Left ventricle myocardium inferior (tissue), 1 donor: ENCODE results near the gene EQTN. TPM values are rescaled to one million over a fixed set of nuclear protein-coding genes. Genes with fewer than 3 reads are reported as not detected.

Experiments used
- DNase-seq: peaks from one replicate; pipeline ENCODE4 v3.0.0-alpha.2; 2020
- H3K27ac ChIP-seq: fragments of 200-600 bp; replicated peaks from 2 replicates; pipeline ENCODE4 v1.8.0; 2021
- H3K27me3 ChIP-seq: fragments of 200-600 bp; 2 replicates; pipeline ENCODE4 v1.8.0; 2021; ENCODE audit warnings: low read depth
- H3K36me3 ChIP-seq: fragments of 200-600 bp; 2 replicates; pipeline ENCODE4 v1.8.0; 2021
- H3K4me1 ChIP-seq: fragments of 200-600 bp; 2 replicates; pipeline ENCODE4 v1.8.0; 2021
- H3K4me3 ChIP-seq: fragments of 200-600 bp; 2 replicates; pipeline ENCODE4 v1.8.0; 2021; ENCODE audit warnings: mild to moderate bottlenecking, moderate library complexity
- H3K9me3 ChIP-seq: fragments of 200-600 bp; replicated peaks from 2 replicates; pipeline ENCODE4 v1.8.0; 2021
- CTCF ChIP-seq: fragments of 200-600 bp; IDR thresholded peaks from 2 replicates; pipeline ENCODE4 v1.8.0; 2021; ENCODE audit warnings: antibody characterized with exemption, mild to moderate bottlenecking, borderline replicate concordance
- intact Hi-C: fragments of 100-400 bp; cut with micrococcal nuclease; formaldehyde crosslinking; loops from one replicate; pipeline ENCODE4 v1.11.0; 2022
- long read RNA-seq: library from polyadenylated mRNA; unstranded; transcript quantifications from one replicate; pipeline ENCODE4 v2.0.0, GENCODE V29; 2021
- total RNA-seq: library from RNA; stranded (reverse); fragmentation: NEBNext Ultra II Directional; extraction: Animal tissue kit (Norgen Biotek cat#: 25700); gene quantifications from one replicate; pipeline ENCODE4 v1.2.1, GENCODE V29; 2021
- donor health status: DM: no; HTN: yes; CAD: no; lungs with severe emphysema.

Gene EQTN
- not detected for total RNA-seq
- long read RNA-seq: 0 reads

GRCh38 chr9:27297050-27297449 is at the start of gene EQTN:
Gene EQTN (minus strand): TSS chr9:27297150. CDS start chr9:27297055, 95 bp downstream.
- intact Hi-C loops: no loop called here
- H3K27me3 ChIP-seq: peaks cover 6% of the 10 kb centered on the region
- DNase-seq: no peak
- no peak within 1 kb of the TSS for H3K27ac ChIP-seq
- no peak within 1 kb of the TSS for H3K4me3 ChIP-seq
- H3K36me3 ChIP-seq: no peaks in the 10 kb centered on the region
- no peaks in the 10 kb centered on the region for H3K4me1 ChIP-seq
- no peak for TF ChIP-seq CTCF
- H3K9me3 ChIP-seq: no peaks in the 10 kb centered on the region

GRCh38 chr9:27344776-27345175 is 47.8 kb upstream of the EQTN start:
- Histone ChIP-seq H3K9me3 (no peaks in the 10 kb centered on the region), H3K4me3 (no peak overlapping the region), H3K27ac (no peak overlapping the region), H3K4me1 (peaks cover 33% of the 10 kb centered on the region), H3K27me3 (no peaks in the 10 kb centered on the region), H3K36me3 (no peaks in the 10 kb centered on the region)
- no peak for DNase-seq
- TF ChIP-seq CTCF: no peak
- intact Hi-C loops: no loop called here

- H3K4me1 ChIP-seq: peaks cover 44% of the 10 kb centered on the region
Observed at GRCh38 chr9:27341545-27342294, 44.8 kb upstream of the EQTN start.

GRCh38 chr9:27340961-27341511 is 44.1 kb upstream of the EQTN start:
- no peaks in the 10 kb centered on the region for H3K9me3 ChIP-seq
- no peak for TF ChIP-seq CTCF
- H3K36me3 ChIP-seq: no peaks in the 10 kb centered on the region
- intact Hi-C loops: no loop called here
- H3K27me3 ChIP-seq: no peaks in the 10 kb centered on the region
- H3K27ac ChIP-seq: no peak overlapping the region
- DNase-seq: no peak
- H3K4me3 ChIP-seq: no peak overlapping the region
- peaks cover 44% of the 10 kb centered on the region for H3K4me1 ChIP-seq

More at GRCh38 chr9:27341545-27342294, 44.8 kb upstream of the EQTN start:
- no peak for DNase-seq
- no peaks in the 10 kb centered on the region for H3K36me3 ChIP-seq
- no peak for TF ChIP-seq CTCF
- H3K4me3 ChIP-seq: no peak overlapping the region
- no peaks in the 10 kb centered on the region for H3K27me3 ChIP-seq
- H3K27ac ChIP-seq: no peak overlapping the region
- intact Hi-C loops: no loop called here
- H3K9me3 ChIP-seq: no peaks in the 10 kb centered on the region

GRCh38 chr9:27340285-27340674 is 43.3 kb upstream of the EQTN start:
- Histone ChIP-seq H3K36me3 (no peaks in the 10 kb centered on the region), H3K27me3 (no peaks in the 10 kb centered on the region), H3K9me3 (no peaks in the 10 kb centered on the region), H3K27ac (no peak overlapping the region), H3K4me3 (no peak overlapping the region), H3K4me1 (peaks cover 44% of the 10 kb centered on the region)
- no peak for TF ChIP-seq CTCF
- no peak for DNase-seq
- intact Hi-C loops: no loop called here
